HEK293 (cell line): ENCODE results near the gene KIF17.

Experiments
- CTCF ChIA-PET: fragments of 350-600 bp; formaldehyde crosslinking; extraction: SDS; loops from one replicate; lab custom pipeline; 2021; ENCODE audit warnings: antibody characterized with exemption; lab: Yijun Ruan, JAX
- POLR2A ChIA-PET: fragments of 300-600 bp; formaldehyde crosslinking; extraction: SDS; loops from one replicate; lab custom pipeline; 2020; ENCODE audit warnings: antibody characterized with exemption, inconsistent platforms; lab: Yijun Ruan, JAX
- H3K27ac ChIP-seq: fragments of 200-500 bp; sonication (Bioruptor generic); 2 replicates; pipeline ENCODE4 v1.5.1; 2014; ENCODE audit warnings: low read depth, low read length, control low read depth, inconsistent platforms; ENCODE audit errors: extremely low read depth
- H3K36me3 ChIP-seq, 2 experiments: fragments of 200-500 bp in 1 of 2; sonication (Bioruptor generic) in 1 of 2; 1 replicate in 1 of 2; 2 replicates in 1 of 2; pipeline ENCODE4 v1.5.1; 2014 to 2017; ENCODE audit warnings: inconsistent platforms in 2 of 2, low read length in 2 of 2; ENCODE audit not compliant: control insufficient read depth in 2 of 2, insufficient read depth in 1 of 2
- H3K4me1 ChIP-seq: fragments of 200-500 bp; sonication (Bioruptor generic); 2 replicates; pipeline ENCODE4 v1.5.1; 2014; ENCODE audit warnings: mild to moderate bottlenecking, low read length, inconsistent platforms; ENCODE audit not compliant: control insufficient read depth, insufficient read depth
- H3K4me3 ChIP-seq: 2 replicates; pipeline ENCODE4 v1.5.1; 2011; ENCODE audit warnings: low read depth, mild to moderate bottlenecking, control low read depth, low read length, moderate library complexity
- H3K9me3 ChIP-seq: fragments of 200-500 bp; sonication (Bioruptor generic); 2 replicates; pipeline ENCODE4 v1.5.1; 2014; ENCODE audit warnings: low read depth, low read length, inconsistent platforms; ENCODE audit not compliant: control insufficient read depth, insufficient read depth
- ATF2 ChIP-seq: fragments of 450-650 bp; formaldehyde crosslinking; IDR thresholded peaks from 2 replicates; pipeline ENCODE4 v1.5.1; 2016; ENCODE audit warnings: missing biosample characterization, missing genetic modification characterization, low read depth
- SALL2 ChIP-seq: fragments of 450-650 bp; formaldehyde crosslinking; IDR thresholded peaks from 2 replicates; pipeline ENCODE4 v1.5.0; 2017; ENCODE audit warnings: missing biosample characterization, mild to moderate bottlenecking, missing genetic modification characterization, borderline replicate concordance
- SP2 ChIP-seq: fragments of 450-650 bp; formaldehyde crosslinking; IDR thresholded peaks from 2 replicates; pipeline ENCODE4 v1.5.1; 2016; ENCODE audit warnings: missing biosample characterization, missing genetic modification characterization
- ZBTB26 ChIP-seq: fragments of 450-650 bp; formaldehyde crosslinking; optimal IDR thresholded peaks from 2 replicates; pipeline ENCODE3; 2016; ENCODE audit warnings: missing biosample characterization, mild to moderate bottlenecking, missing genetic modification characterization
- ZNF10 ChIP-seq: fragments of 450-650 bp; formaldehyde crosslinking; IDR thresholded peaks from 2 replicates; pipeline ENCODE4 v1.5.1; 2017; ENCODE audit warnings: missing biosample characterization, missing genetic modification characterization
- ZNF146 ChIP-seq: fragments of 450-650 bp; formaldehyde crosslinking; IDR thresholded peaks from 2 replicates; pipeline ENCODE4 v1.5.1; 2016; ENCODE audit warnings: missing biosample characterization, missing genetic modification characterization
- ZNF23 ChIP-seq: fragments of 450-650 bp; formaldehyde crosslinking; IDR thresholded peaks from 2 replicates; pipeline ENCODE4 v1.5.1; 2016; ENCODE audit warnings: missing biosample characterization, missing genetic modification characterization, borderline replicate concordance
- ZNF239 ChIP-seq: fragments of 450-650 bp; formaldehyde crosslinking; IDR thresholded peaks from 2 replicates; pipeline ENCODE4 v1.5.1; 2016; ENCODE audit warnings: missing biosample characterization, missing genetic modification characterization
- ZNF274 ChIP-seq, 2 experiments: fragments of 200-500 bp in 1 of 2; fragments of 450-650 bp in 1 of 2; sonication (Bioruptor generic) in 1 of 2; formaldehyde crosslinking in 1 of 2; IDR thresholded peaks; 2 replicates each; pipeline versions ENCODE4 v1.5.1 to v1.6.1; 2014 to 2016; ENCODE audit warnings: borderline replicate concordance in 1 of 2, inconsistent platforms in 1 of 2, low read length in 1 of 2, missing biosample characterization in 1 of 2, missing genetic modification characterization in 1 of 2
- ZNF335 ChIP-seq: fragments of 450-650 bp; formaldehyde crosslinking; conservative IDR thresholded peaks from 2 replicates; pipeline ENCODE4 v1.5.1; 2016; ENCODE audit warnings: missing biosample characterization, missing genetic modification characterization
- ZNF404 ChIP-seq: fragments of 450-650 bp; formaldehyde crosslinking; IDR thresholded peaks from 2 replicates; pipeline ENCODE4 v1.5.1; 2017; ENCODE audit warnings: missing biosample characterization, missing genetic modification characterization
- ZNF473 ChIP-seq: fragments of 450-650 bp; formaldehyde crosslinking; IDR thresholded peaks from 2 replicates; pipeline ENCODE4 v1.5.1; 2017; ENCODE audit warnings: missing biosample characterization, missing genetic modification characterization
- ZNF518A ChIP-seq: fragments of 450-650 bp; formaldehyde crosslinking; conservative IDR thresholded peaks from 2 replicates; pipeline ENCODE4 v1.5.1; 2016; ENCODE audit warnings: low read depth, missing biosample characterization, missing genetic modification characterization
- ZNF530 ChIP-seq: fragments of 450-650 bp; formaldehyde crosslinking; IDR thresholded peaks from 2 replicates; pipeline ENCODE4 v1.5.1; 2016; ENCODE audit warnings: low read depth, missing biosample characterization, missing genetic modification characterization
- ZNF561 ChIP-seq: fragments of 450-650 bp; IDR thresholded peaks from 2 replicates; pipeline ENCODE4 v1.5.1; 2018; ENCODE audit warnings: missing biosample characterization, missing genetic modification characterization, borderline replicate concordance
- ZNF624 ChIP-seq: fragments of 450-650 bp; formaldehyde crosslinking; IDR thresholded peaks from 2 replicates; pipeline ENCODE4 v1.5.1; 2017; ENCODE audit warnings: missing biosample characterization, missing genetic modification characterization
- ZNF747 ChIP-seq: fragments of 450-650 bp; formaldehyde crosslinking; IDR thresholded peaks from 2 replicates; pipeline ENCODE4 v1.5.1; 2016; ENCODE audit warnings: missing biosample characterization, missing genetic modification characterization
- ZSCAN18 ChIP-seq: fragments of 450-650 bp; formaldehyde crosslinking; IDR thresholded peaks from 2 replicates; pipeline ENCODE4 v1.5.1; 2016; ENCODE audit warnings: missing biosample characterization, missing genetic modification characterization

Gene KIF17

GRCh38 chr1:20713440-20713839 lies 4.4 kb downstream of the KIF17 start:
- Histone ChIP-seq H3K4me1 (no peaks in the 10 kb centered on the region), H3K9me3 (no peaks in the 10 kb centered on the region), H3K27ac (no peak overlapping the region), H3K4me3 (no peak overlapping the region), H3K36me3 (peaks cover 0 to 4% of the 10 kb centered on the region in 2 experiments; a peak in 1 of 3 replicates)
- TF ChIP-seq ATF2 (tag by site-specific recombination) = no peak
- TF ChIP-seq ZNF404 (tag by site-specific recombination) = no peak
- TF ChIP-seq ZNF561 (tag by site-specific recombination) = no peak
- TF ChIP-seq ZNF530 (tag by site-specific recombination) = no peak
- no peak for TF ChIP-seq ZBTB26
- no peak for TF ChIP-seq ZNF747
- no peak for TF ChIP-seq ZNF335 (tag by site-specific recombination)
- no peak for TF ChIP-seq ZNF146
- TF ChIP-seq ZNF518A = no peak
- no peak for TF ChIP-seq ZNF473 (tag by site-specific recombination)
- no peak for TF ChIP-seq ZNF274 (IDR thresholded peaks at IDR 0.05; ENCODE audit: low read length)
- no peak for TF ChIP-seq ZNF274 (tag by site-specific recombination; IDR thresholded peaks at IDR 0.05; ENCODE audit: borderline replicate concordance)
- no peak for TF ChIP-seq ZNF10
- TF ChIP-seq ZNF23 (tag by site-specific recombination) = no peak
- TF ChIP-seq SALL2 (tag by site-specific recombination) = no peak
- no peak for TF ChIP-seq ZSCAN18 (tag by site-specific recombination)
- no peak for TF ChIP-seq ZNF624 (tag by site-specific recombination)
- no peak for TF ChIP-seq SP2 (tag by site-specific recombination)
- TF ChIP-seq ZNF239 (tag by site-specific recombination) = no peak
- POLR2A ChIA-PET = no interaction called here
- CTCF ChIA-PET = interaction anchor here (1.1 to 3.4 kb wide), 2 partner anchors 14 to 16 kb away, joined by 3 to 16 read pairs; no protein-coding TSS in a partner anchor
